Nephron progenitor cell (in vitro differentiated cells): ENCODE data around the gene SEC24D.

ENCODE experiments used
- DNase-seq: peaks from one replicate; pipeline ENCODE4 v3.0.0; 2021
- H3K27ac Mint-ChIP-seq: 2 replicates; pipeline ENCODE4 v1.8.0; 2021; ENCODE audit warnings: mild to moderate bottlenecking, moderate library complexity, mixed read lengths
- H3K27me3 Mint-ChIP-seq: 2 replicates; pipeline ENCODE4 v1.8.0; 2021; ENCODE audit warnings: mild to moderate bottlenecking, low read depth, mixed read lengths; ENCODE audit not compliant: poor library complexity
- H3K36me3 Mint-ChIP-seq: 2 replicates; pipeline ENCODE4 v1.8.0; 2021; ENCODE audit warnings: low read depth, mixed read lengths
- H3K4me1 Mint-ChIP-seq: 2 replicates; pipeline ENCODE4 v1.8.0; 2021; ENCODE audit warnings: mixed read lengths
- H3K4me3 Mint-ChIP-seq: 2 replicates; pipeline ENCODE4 v1.8.0; 2021; ENCODE audit warnings: mild to moderate bottlenecking, moderate library complexity, mixed read lengths
- H3K9me3 Mint-ChIP-seq: 2 replicates; pipeline ENCODE4 v1.8.0; 2021; ENCODE audit warnings: mild to moderate bottlenecking, moderate library complexity, mixed read lengths
- CTCF ChIP-seq: fragments of 200-600 bp; sonication (generic); IDR thresholded peaks from 2 replicates; pipeline ENCODE4 v1.5.0; 2021; ENCODE audit warnings: antibody characterized with exemption

SEC24D gene

GRCh38 chr4:118758293-118758692 lies 77.6 kb downstream of the SEC24D start:
- Mint-ChIP-seq H3K27me3 (no peaks in the 10 kb centered on the region), H3K27ac (no peak overlapping the region), H3K36me3 (no peaks in the 10 kb centered on the region), H3K9me3 (no peaks in the 10 kb centered on the region), H3K4me1 (no peaks in the 10 kb centered on the region), H3K4me3 (no peak overlapping the region)
- no peak for TF ChIP-seq CTCF
- no peak for DNase-seq

- no peak for TF ChIP-seq CTCF
- DNase-seq: no peak
- Mint-ChIP-seq H3K27ac (no peak overlapping the region), H3K27me3 (no peaks in the 10 kb centered on the region), H3K9me3 (no peaks in the 10 kb centered on the region), H3K4me1 (no peaks in the 10 kb centered on the region), H3K36me3 (peaks cover 2% of the 10 kb centered on the region), H3K4me3 (no peak overlapping the region)
These were observed 78.1 kb downstream of the SEC24D start for GRCh38 chr4:118757761-118758251.

- no peaks in the 10 kb centered on the region for H3K27me3 Mint-ChIP-seq
- no peak for TF ChIP-seq CTCF
- H3K36me3 Mint-ChIP-seq: peaks cover 4% of the 10 kb centered on the region
- H3K9me3 Mint-ChIP-seq: no peaks in the 10 kb centered on the region
- H3K27ac Mint-ChIP-seq: no peak overlapping the region
- no peaks in the 10 kb centered on the region for H3K4me1 Mint-ChIP-seq
- H3K4me3 Mint-ChIP-seq: no peak overlapping the region
- no peak for DNase-seq
These were observed 79.0 kb downstream of the SEC24D start for GRCh38 chr4:118756958-118757357.

GRCh38 chr4:118756429-118756828 lies 79.5 kb downstream of the SEC24D start:
- Mint-ChIP-seq H3K27ac (no peak overlapping the region), H3K4me3 (no peak overlapping the region), H3K36me3 (peaks cover 9% of the 10 kb centered on the region), H3K4me1 (no peaks in the 10 kb centered on the region), H3K27me3 (no peaks in the 10 kb centered on the region), H3K9me3 (no peaks in the 10 kb centered on the region)
- no peak for DNase-seq
- no peak for TF ChIP-seq CTCF

- Mint-ChIP-seq H3K4me1 (no peaks in the 10 kb centered on the region), H3K9me3 (no peaks in the 10 kb centered on the region), H3K27ac (no peak overlapping the region), H3K27me3 (no peaks in the 10 kb centered on the region), H3K36me3 (peaks cover 12% of the 10 kb centered on the region), H3K4me3 (no peak overlapping the region)
- DNase-seq: no peak
- TF ChIP-seq CTCF: no peak
These were observed 80.3 kb downstream of the SEC24D start for GRCh38 chr4:118755438-118756226.

- no peaks in the 10 kb centered on the region for H3K4me1 Mint-ChIP-seq
These were observed 81.0 kb downstream of the SEC24D start for GRCh38 chr4:118754890-118755289.

More at GRCh38 chr4:118754890-118755289, 81.0 kb downstream of the SEC24D start:
- H3K27me3 Mint-ChIP-seq: no peaks in the 10 kb centered on the region
- no peak for DNase-seq
- H3K27ac Mint-ChIP-seq: no peak overlapping the region
- no peaks in the 10 kb centered on the region for H3K9me3 Mint-ChIP-seq
- no peak overlapping the region for H3K4me3 Mint-ChIP-seq
- TF ChIP-seq CTCF: no peak
- H3K36me3 Mint-ChIP-seq: peaks cover 12% of the 10 kb centered on the region
